ENCODE results near the gene SNX8.
A peak's percentile ranks its signal among the peaks of the same experiment; 100 is the strongest.

The SNX8 gene

GRCh38 chr7:2244404-2244995 is 69.7 kb downstream of the SNX8 start:
- DNase-seq = no peak
- Mint-ChIP-seq H3K27ac (no peak overlapping the region), H3K4me1 (peaks cover 62% of the 10 kb centered on the region), H3K4me3 (no peak overlapping the region), H3K9me3 (no peaks in the 10 kb centered on the region), H3K27me3 (no peaks in the 10 kb centered on the region), H3K36me3 (peaks cover 17% of the 10 kb centered on the region)
- CTCF ChIA-PET = interaction anchor here (1.7 kb wide), 1 partner anchor 103 kb away, joined by 7 read pairs; no protein-coding TSS in a partner anchor

- Mint-ChIP-seq H3K27ac (no peak overlapping the region), H3K9me3 (no peaks in the 10 kb centered on the region), H3K4me1 (peaks cover 53% of the 10 kb centered on the region), H3K36me3 (peaks cover 15% of the 10 kb centered on the region), H3K4me3 (peak overlapping the region; percentile 95), H3K27me3 (no peaks in the 10 kb centered on the region)
- no peak for DNase-seq
- CTCF ChIA-PET = interaction anchor here (0.9 kb wide), 1 partner anchor 364 kb away, joined by 3 read pairs; no protein-coding TSS in a partner anchor
These were observed 70.8 kb downstream of the SNX8 start for GRCh38 chr7:2243458-2243857.

- Mint-ChIP-seq H3K9me3 (no peaks in the 10 kb centered on the region), H3K4me1 (peaks cover 48% of the 10 kb centered on the region), H3K4me3 (peak overlapping the region; percentile 95), H3K36me3 (peaks cover 16% of the 10 kb centered on the region), H3K27ac (peak overlapping the region; percentile 89), H3K27me3 (no peaks in the 10 kb centered on the region)
- CTCF ChIA-PET = interaction anchor here (0.9 to 1.4 kb wide), 2 partner anchors 10 to 363 kb away, joined by 3 to 5 read pairs; partner anchors contain the start of gene MAD1L1
- peak; percentile 41 for DNase-seq
These were observed 71.5 kb downstream of the SNX8 start for GRCh38 chr7:2242541-2243429.

GRCh38 chr7:2241580-2242540 is 72.4 kb downstream of the SNX8 start, which contains the start of the genes MRM2 and NUDT1:
TSS of gene MRM2 (minus strand) at chr7:2242205. CDS start at chr7:2242169, 36 bp downstream.
TSS of gene NUDT1 (plus strand) at chr7:2242226. CDS start at chr7:2244575, 2,349 bp downstream.
- H3K4me3 Mint-ChIP-seq = peak within 1 kb of the TSS; percentile 95
- no peaks in the 10 kb centered on the region for H3K27me3 Mint-ChIP-seq
- H3K27ac Mint-ChIP-seq = peak within 1 kb of the TSS; percentile 89
- no peaks in the 10 kb centered on the region for H3K9me3 Mint-ChIP-seq
- peaks cover 45% of the 10 kb centered on the region for H3K4me1 Mint-ChIP-seq
- peaks cover 21% of the 10 kb centered on the region for H3K36me3 Mint-ChIP-seq
- peak; percentile 81 for DNase-seq
- CTCF ChIA-PET = interaction anchor here (1.4 kb wide), 1 partner anchor 9 kb away, joined by 5 read pairs; the partner anchor contains the start of gene MAD1L1

- Mint-ChIP-seq H3K36me3 (peaks cover 31% of the 10 kb centered on the region), H3K27me3 (no peaks in the 10 kb centered on the region), H3K4me1 (peaks cover 36% of the 10 kb centered on the region), H3K4me3 (peak overlapping the region; percentile 43), H3K27ac (no peak overlapping the region), H3K9me3 (no peaks in the 10 kb centered on the region)
- DNase-seq = no peak
- CTCF ChIA-PET = interaction anchor here (2.0 kb wide), 1 partner anchor 9 kb away, joined by 5 read pairs; no protein-coding TSS in a partner anchor
These were observed 75.0 kb downstream of the SNX8 start for GRCh38 chr7:2239242-2239641.

GRCh38 chr7:2237109-2237602 is 77.1 kb downstream of the SNX8 start:
- H3K4me3 Mint-ChIP-seq = no peak overlapping the region
- H3K27me3 Mint-ChIP-seq = no peaks in the 10 kb centered on the region
- CTCF ChIA-PET = interaction anchor here (2.0 kb wide), 1 partner anchor 11 kb away, joined by 5 read pairs; no protein-coding TSS in a partner anchor
- H3K9me3 Mint-ChIP-seq = no peaks in the 10 kb centered on the region
- peaks cover 34% of the 10 kb centered on the region for H3K36me3 Mint-ChIP-seq
- DNase-seq = no peak
- H3K4me1 Mint-ChIP-seq = peaks cover 28% of the 10 kb centered on the region
- H3K27ac Mint-ChIP-seq = no peak overlapping the region

GRCh38 chr7:2233926-2234325 is 80.3 kb downstream of the SNX8 start:
- Mint-ChIP-seq H3K36me3 (peaks cover 33% of the 10 kb centered on the region), H3K4me3 (peak overlapping the region; percentile 67), H3K9me3 (no peaks in the 10 kb centered on the region), H3K4me1 (peaks cover 31% of the 10 kb centered on the region), H3K27ac (no peak overlapping the region), H3K27me3 (no peaks in the 10 kb centered on the region)
- no peak for DNase-seq
- CTCF ChIA-PET = interaction anchor here (1.0 kb wide), 1 partner anchor 114 kb away, joined by 3 read pairs; no protein-coding TSS in a partner anchor

- Mint-ChIP-seq H3K27ac (peak within 1 kb of the TSS; percentile 83), H3K4me3 (peak within 1 kb of the TSS; percentile 87), H3K9me3 (no peaks in the 10 kb centered on the region)
These were observed 81.3 kb downstream of the SNX8 start, which contains the start of gene MAD1L1 for GRCh38 chr7:2232766-2233520. TSS of gene MAD1L1 (minus strand) at chr7:2232945. CDS start at chr7:2230133, 2,812 bp downstream.

GRCh38 chr7:2231992-2232765 is 82.1 kb downstream of the SNX8 start:
- Mint-ChIP-seq H3K36me3 (peaks cover 28% of the 10 kb centered on the region), H3K27me3 (no peaks in the 10 kb centered on the region), H3K4me3 (peak overlapping the region; percentile 87), H3K4me1 (peaks cover 31% of the 10 kb centered on the region), H3K27ac (peak overlapping the region; percentile 83), H3K9me3 (no peaks in the 10 kb centered on the region)
- DNase-seq = peak; percentile 50
- CTCF ChIA-PET = interaction anchor here (0.7 kb wide), 1 partner anchor 10 kb away, joined by 5 read pairs; the partner anchor contains the start of genes MRM2 and NUDT1

More at GRCh38 chr7:2232766-2233520, 81.3 kb downstream of the SNX8 start, which contains the start of gene MAD1L1:
- peak; percentile 94 for DNase-seq
- CTCF ChIA-PET = interaction anchor here (0.7 to 1.0 kb wide), 2 partner anchors 9 to 115 kb away, joined by 3 to 5 read pairs; partner anchors contain the start of genes MRM2 and NUDT1
- Mint-ChIP-seq H3K4me1 (peaks cover 31% of the 10 kb centered on the region), H3K36me3 (peaks cover 29% of the 10 kb centered on the region), H3K27me3 (no peaks in the 10 kb centered on the region)

- DNase-seq = no peak
- no peaks in the 10 kb centered on the region for H3K27me3 Mint-ChIP-seq
- H3K27ac Mint-ChIP-seq = no peak overlapping the region
- H3K4me1 Mint-ChIP-seq = peaks cover 31% of the 10 kb centered on the region
- H3K9me3 Mint-ChIP-seq = no peaks in the 10 kb centered on the region
- CTCF ChIA-PET = no interaction called here
- H3K36me3 Mint-ChIP-seq = peaks cover 30% of the 10 kb centered on the region
- H3K4me3 Mint-ChIP-seq = no peak overlapping the region
These were observed 83.4 kb downstream of the SNX8 start for GRCh38 chr7:2230882-2231281.

- Mint-ChIP-seq H3K36me3 (peaks cover 33% of the 10 kb centered on the region), H3K4me3 (no peak overlapping the region), H3K27ac (no peak overlapping the region), H3K27me3 (no peaks in the 10 kb centered on the region), H3K4me1 (peaks cover 31% of the 10 kb centered on the region), H3K9me3 (no peaks in the 10 kb centered on the region)
- no peak for DNase-seq
- CTCF ChIA-PET = no interaction called here
These were observed 84.0 kb downstream of the SNX8 start for GRCh38 chr7:2230226-2230625.

- peaks cover 26% of the 10 kb centered on the region for H3K36me3 Mint-ChIP-seq
- H3K4me1 Mint-ChIP-seq = peaks cover 27% of the 10 kb centered on the region
- no peaks in the 10 kb centered on the region for H3K9me3 Mint-ChIP-seq
- H3K4me3 Mint-ChIP-seq = no peak overlapping the region
- no peaks in the 10 kb centered on the region for H3K27me3 Mint-ChIP-seq
- H3K27ac Mint-ChIP-seq = no peak overlapping the region
- CTCF ChIA-PET = no interaction called here
- DNase-seq = no peak
These were observed 84.8 kb downstream of the SNX8 start for GRCh38 chr7:2229467-2229866.

Measured in activated naive CD4-positive, alpha-beta T cell treated with anti-CD3 and anti-CD28 coated beads, Interleukin-2, amount 10 ng/mL, durations not matched to agents 7 days and 5 days (primary cell).